Neural progenitor cell (in vitro differentiated cells): ENCODE results near the gene CXCL12.

Experiments used
- EZH2 ChIP-seq: fragments of 200-600 bp; sonication (generic); IDR thresholded peaks from 2 replicates; pipeline ENCODE4 v1.6.1; 2017; ENCODE audit warnings: antibody characterized with exemption, mild to moderate bottlenecking, moderate library complexity
- TF ChIP-seq, protein P1 (sequence below): fragments of 200-600 bp; sonication (generic); IDR thresholded peaks from 2 replicates; pipeline ENCODE4 v1.5.1; 2017; ENCODE audit warnings: antibody characterized with exemption, mild to moderate bottlenecking

DNA sequence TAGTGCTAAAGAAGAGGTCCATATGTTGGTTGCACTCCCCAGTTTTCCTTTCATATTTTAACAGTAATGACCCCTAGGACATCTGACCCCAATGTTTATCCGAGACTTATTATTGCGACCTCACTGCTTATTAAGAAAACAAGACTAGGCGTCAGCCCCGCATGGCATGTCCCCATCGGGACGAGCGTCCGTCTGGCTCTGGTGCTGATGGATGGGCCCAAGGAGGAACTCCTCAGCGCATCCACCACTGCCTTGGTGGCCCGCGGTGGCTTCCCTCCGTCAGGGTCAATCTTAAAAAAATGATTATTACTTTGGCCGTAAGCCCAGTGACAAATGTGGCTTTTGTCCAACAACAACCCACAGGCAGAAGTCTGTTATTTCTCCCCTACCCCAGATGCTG lies 40.1 kb upstream of the CXCL12 start:
- TF ChIP-seq, protein P1, sequence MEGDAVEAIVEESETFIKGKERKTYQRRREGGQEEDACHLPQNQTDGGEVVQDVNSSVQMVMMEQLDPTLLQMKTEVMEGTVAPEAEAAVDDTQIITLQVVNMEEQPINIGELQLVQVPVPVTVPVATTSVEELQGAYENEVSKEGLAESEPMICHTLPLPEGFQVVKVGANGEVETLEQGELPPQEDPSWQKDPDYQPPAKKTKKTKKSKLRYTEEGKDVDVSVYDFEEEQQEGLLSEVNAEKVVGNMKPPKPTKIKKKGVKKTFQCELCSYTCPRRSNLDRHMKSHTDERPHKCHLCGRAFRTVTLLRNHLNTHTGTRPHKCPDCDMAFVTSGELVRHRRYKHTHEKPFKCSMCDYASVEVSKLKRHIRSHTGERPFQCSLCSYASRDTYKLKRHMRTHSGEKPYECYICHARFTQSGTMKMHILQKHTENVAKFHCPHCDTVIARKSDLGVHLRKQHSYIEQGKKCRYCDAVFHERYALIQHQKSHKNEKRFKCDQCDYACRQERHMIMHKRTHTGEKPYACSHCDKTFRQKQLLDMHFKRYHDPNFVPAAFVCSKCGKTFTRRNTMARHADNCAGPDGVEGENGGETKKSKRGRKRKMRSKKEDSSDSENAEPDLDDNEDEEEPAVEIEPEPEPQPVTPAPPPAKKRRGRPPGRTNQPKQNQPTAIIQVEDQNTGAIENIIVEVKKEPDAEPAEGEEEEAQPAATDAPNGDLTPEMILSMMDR: no peak
- no peak for TF ChIP-seq EZH2
